ENCODE measurements around the gene APBA2.

The APBA2 gene

DNA sequence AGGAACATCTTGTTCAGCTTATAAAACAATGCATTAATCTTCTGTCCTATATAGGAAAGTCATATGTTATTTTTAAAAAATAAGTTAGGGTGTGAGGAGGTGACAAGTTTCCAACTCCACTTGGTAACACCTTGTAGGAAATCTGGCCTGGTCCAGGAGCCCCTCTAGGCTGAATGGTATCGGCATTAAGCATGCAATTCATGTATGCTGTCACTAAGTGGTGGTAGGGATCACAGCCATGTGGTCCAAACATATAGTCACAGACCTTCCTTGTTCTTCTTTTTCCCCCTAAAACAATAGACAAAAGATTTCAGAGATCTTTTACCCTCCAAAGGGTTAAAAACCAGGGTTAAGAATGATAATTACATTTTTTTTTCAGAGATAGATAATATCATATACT, 4.2 kb upstream of the APBA2 start:
- Histone ChIP-seq H3K9ac (ENCODE audit: low read length) (no peak overlapping the region), H3K27ac (ENCODE audit: low read length) (no peak overlapping the region), H3K9me2 (replicated peaks; ENCODE audit: insufficient read depth, low read length) (no peaks in the 10 kb centered on the region), H3K79me2 (ENCODE audit: low read length) (peaks cover 2% of the 10 kb centered on the region), H3K9me3 (replicated peaks; ENCODE audit: insufficient read depth, low read length) (no peaks in the 10 kb centered on the region), H3K4me1 (ENCODE audit: low read length) (no peaks in the 10 kb centered on the region), H2AFZ (ENCODE audit: low read length) (no peak overlapping the region), H3K27me3 (replicated peaks; ENCODE audit: insufficient read depth, low read length) (no peaks in the 10 kb centered on the region), H3K36me3 (replicated peaks; ENCODE audit: insufficient read depth, low read length) (no peaks in the 10 kb centered on the region), H3K4me2 (ENCODE audit: low read depth, low read length) (no peak overlapping the region), H4K20me1 (ENCODE audit: insufficient read depth, low read length) (no peaks in the 10 kb centered on the region), H3K4me3 (ENCODE audit: low read length) (no peak overlapping the region), H3F3A (ENCODE audit: insufficient read depth, low read length) (no peaks in the 10 kb centered on the region)
- TF ChIP-seq, protein P1, sequence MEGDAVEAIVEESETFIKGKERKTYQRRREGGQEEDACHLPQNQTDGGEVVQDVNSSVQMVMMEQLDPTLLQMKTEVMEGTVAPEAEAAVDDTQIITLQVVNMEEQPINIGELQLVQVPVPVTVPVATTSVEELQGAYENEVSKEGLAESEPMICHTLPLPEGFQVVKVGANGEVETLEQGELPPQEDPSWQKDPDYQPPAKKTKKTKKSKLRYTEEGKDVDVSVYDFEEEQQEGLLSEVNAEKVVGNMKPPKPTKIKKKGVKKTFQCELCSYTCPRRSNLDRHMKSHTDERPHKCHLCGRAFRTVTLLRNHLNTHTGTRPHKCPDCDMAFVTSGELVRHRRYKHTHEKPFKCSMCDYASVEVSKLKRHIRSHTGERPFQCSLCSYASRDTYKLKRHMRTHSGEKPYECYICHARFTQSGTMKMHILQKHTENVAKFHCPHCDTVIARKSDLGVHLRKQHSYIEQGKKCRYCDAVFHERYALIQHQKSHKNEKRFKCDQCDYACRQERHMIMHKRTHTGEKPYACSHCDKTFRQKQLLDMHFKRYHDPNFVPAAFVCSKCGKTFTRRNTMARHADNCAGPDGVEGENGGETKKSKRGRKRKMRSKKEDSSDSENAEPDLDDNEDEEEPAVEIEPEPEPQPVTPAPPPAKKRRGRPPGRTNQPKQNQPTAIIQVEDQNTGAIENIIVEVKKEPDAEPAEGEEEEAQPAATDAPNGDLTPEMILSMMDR (IDR thresholded peaks at IDR 0.05; ENCODE audit: low read length), result no peak
- no peak for TF ChIP-seq EZH2 (optimal IDR thresholded peaks at IDR 0.05; ENCODE audit: low read depth, low read length)
- no peak for TF ChIP-seq EZH2phosphoT487 (IDR thresholded peaks at IDR 0.05; ENCODE audit: low read length)
- DNase-seq, result no peak

DNA sequence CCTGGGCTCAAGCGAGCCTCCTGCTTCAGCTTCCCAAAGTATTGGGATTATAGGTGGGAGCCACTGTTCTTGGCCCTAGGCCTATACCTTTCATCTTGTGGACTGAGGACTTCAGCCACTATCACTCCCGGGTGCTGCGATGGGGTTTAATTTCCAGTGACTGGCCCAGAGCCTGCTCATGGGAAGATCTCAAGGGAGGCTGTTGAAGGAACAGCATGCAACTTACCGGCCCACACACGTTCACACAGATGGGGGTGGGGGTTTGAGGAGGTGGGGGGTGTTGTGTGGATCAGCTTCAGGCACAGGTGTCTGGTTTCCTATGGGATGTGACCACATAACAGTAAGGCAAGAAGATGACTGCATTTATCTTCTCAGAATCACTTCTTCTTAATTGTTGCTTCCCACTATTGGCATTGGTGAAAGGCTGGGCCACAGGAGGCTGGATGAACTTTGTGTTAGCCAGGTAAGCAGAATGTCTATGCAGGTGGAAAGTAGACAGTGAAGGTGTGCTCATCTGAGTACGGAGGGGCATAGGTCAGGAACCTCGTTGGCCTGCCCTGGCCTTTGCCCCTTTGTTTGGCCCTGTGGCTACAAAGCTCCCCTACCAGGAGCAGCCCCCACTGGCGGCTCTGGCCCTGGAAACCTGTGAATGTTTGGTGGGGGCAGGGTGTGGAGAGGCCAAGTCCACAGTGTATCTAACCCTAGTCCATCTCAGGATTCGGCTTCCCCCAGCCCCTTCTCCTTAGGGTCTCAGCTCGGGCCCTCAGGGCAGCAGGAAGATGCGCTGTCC, 1.4 kb upstream of the APBA2 start:
- Histone ChIP-seq H2AFZ (ENCODE audit: low read length) (no peak overlapping the region), H3K4me3 (ENCODE audit: low read length) (no peak overlapping the region), H3K4me2 (ENCODE audit: low read depth, low read length) (no peak overlapping the region)

DNA sequence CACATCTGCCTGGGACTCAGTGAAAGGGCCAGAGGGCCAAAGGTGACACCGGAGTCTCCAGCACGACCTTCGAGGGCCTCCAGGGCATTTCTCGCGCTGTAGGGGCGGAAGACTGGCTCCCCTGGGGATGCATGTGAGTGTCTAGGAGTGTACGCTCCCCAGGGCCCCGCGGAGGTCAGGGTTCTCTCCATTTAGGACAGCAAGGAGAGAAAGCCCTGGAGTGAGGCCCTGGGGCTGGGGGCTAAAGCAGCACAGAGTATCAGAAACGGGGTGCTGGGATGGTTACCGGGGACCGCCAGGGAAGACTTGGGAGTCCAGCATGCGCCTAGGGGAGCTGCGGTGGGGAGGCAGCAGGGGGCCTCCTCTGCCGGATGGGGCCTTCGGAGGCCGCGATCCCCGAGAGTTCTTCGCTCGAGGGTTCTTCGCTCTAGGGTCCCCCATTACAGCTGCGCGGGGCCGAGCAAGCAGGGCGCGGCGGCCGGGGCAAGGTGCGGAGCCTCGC, 595 bp upstream of the APBA2 start:
- Histone ChIP-seq H3F3A (ENCODE audit: insufficient read depth, low read length) (no peaks in the 10 kb centered on the region), H3K27ac (ENCODE audit: low read length) (no peak overlapping the region), H2AFZ (ENCODE audit: low read length) (peak overlapping the region; percentile 81), H3K9me2 (replicated peaks; ENCODE audit: insufficient read depth, low read length) (no peaks in the 10 kb centered on the region), H3K4me1 (ENCODE audit: low read length) (no peaks in the 10 kb centered on the region), H4K20me1 (ENCODE audit: insufficient read depth, low read length) (no peaks in the 10 kb centered on the region), H3K36me3 (replicated peaks; ENCODE audit: insufficient read depth, low read length) (no peaks in the 10 kb centered on the region), H3K9me3 (replicated peaks; ENCODE audit: insufficient read depth, low read length) (no peaks in the 10 kb centered on the region), H3K79me2 (ENCODE audit: low read length) (peaks cover 26% of the 10 kb centered on the region), H3K9ac (ENCODE audit: low read length) (peak overlapping the region; percentile 40; the same call in 1 of the 2 replicates), H3K27me3 (replicated peaks; ENCODE audit: insufficient read depth, low read length) (no peaks in the 10 kb centered on the region), H3K4me2 (ENCODE audit: low read depth, low read length) (peak overlapping the region; percentile 81; the same call in 1 of the 2 replicates), H3K4me3 (ENCODE audit: low read length) (peak overlapping the region; percentile 65)
- no peak for DNase-seq
- TF ChIP-seq, protein P1 (IDR thresholded peaks at IDR 0.05; ENCODE audit: low read length), result no peak
- TF ChIP-seq EZH2phosphoT487 (IDR thresholded peaks at IDR 0.05; ENCODE audit: low read length) (no peak), EZH2 (optimal IDR thresholded peaks at IDR 0.05; ENCODE audit: low read depth, low read length) (no peak)

More for the DNA sequence above, 1.4 kb upstream of the APBA2 start:
- H3K36me3 ChIP-seq (replicated peaks; ENCODE audit: insufficient read depth, low read length), result no peaks in the 10 kb centered on the region
- no peak overlapping the region for H3K9ac ChIP-seq (ENCODE audit: low read length)
- no peak for DNase-seq
- no peaks in the 10 kb centered on the region for H3K9me3 ChIP-seq (replicated peaks; ENCODE audit: insufficient read depth, low read length)
- H3K27me3 ChIP-seq (replicated peaks; ENCODE audit: insufficient read depth, low read length), result no peaks in the 10 kb centered on the region
- no peak for TF ChIP-seq EZH2 (optimal IDR thresholded peaks at IDR 0.05; ENCODE audit: low read depth, low read length)
- TF ChIP-seq, protein P1 (IDR thresholded peaks at IDR 0.05; ENCODE audit: low read length), result no peak
- no peak for TF ChIP-seq EZH2phosphoT487 (IDR thresholded peaks at IDR 0.05; ENCODE audit: low read length)
- H3K79me2 ChIP-seq (ENCODE audit: low read length), result peaks cover 26% of the 10 kb centered on the region
- no peak overlapping the region for H3K27ac ChIP-seq (ENCODE audit: low read length)
- H3K9me2 ChIP-seq (replicated peaks; ENCODE audit: insufficient read depth, low read length), result no peaks in the 10 kb centered on the region
- no peaks in the 10 kb centered on the region for H3K4me1 ChIP-seq (ENCODE audit: low read length)
- H4K20me1 ChIP-seq (ENCODE audit: insufficient read depth, low read length), result no peaks in the 10 kb centered on the region
- no peaks in the 10 kb centered on the region for H3F3A ChIP-seq (ENCODE audit: insufficient read depth, low read length)

Measured in MM.1S (cell line).